K562 (cell line): ENCODE data around the gene TCF19. TPM values are rescaled to one million over a fixed set of nuclear protein-coding genes. Genes with fewer than 3 reads are reported as not detected.
A peak's percentile ranks its signal among the peaks of the same experiment; 100 is the strongest.

Experiments
- ELF2 ChIP-seq: fragments of 250-450 bp; sonication (Bioruptor Pico); IDR thresholded peaks from 2 replicates; pipeline ENCODE4 v1.5.0; 2021; ENCODE audit warnings: mild to moderate bottlenecking
- FOXA3 ChIP-seq, 2 experiments: fragments of 450-650 bp in 1 of 2; sonication (generic) in 1 of 2; formaldehyde crosslinking; IDR thresholded peaks in 1 of 2; conservative IDR thresholded peaks in 1 of 2; 2 replicates each; pipeline versions ENCODE4 v1.4.0 to v1.8.0; 2020 to 2022; ENCODE audit warnings: mild to moderate bottlenecking in 2 of 2, missing genetic modification reagents in 1 of 2
- KLF1 ChIP-seq: fragments of 450-650 bp; IDR thresholded peaks from 2 replicates; pipeline ENCODE4 v1.6.1; 2016; ENCODE audit warnings: missing genetic modification characterization, missing compliant biosample characterization
- MYNN ChIP-seq, 2 experiments: sonication (generic); formaldehyde crosslinking in 1 of 2; IDR thresholded peaks; 2 replicates each; pipeline versions ENCODE4 v1.5.0 to v1.6.1; 2016 to 2020; ENCODE audit warnings: antibody characterized with exemption in 1 of 2, missing genetic modification reagents in 1 of 2
- NBN ChIP-seq: fragments of 450-650 bp; IDR thresholded peaks from 2 replicates; pipeline ENCODE4 v1.6.1; 2016; ENCODE audit warnings: low read depth, mild to moderate bottlenecking
- NR4A1 ChIP-seq, 2 experiments: fragments of 250-450 bp in 1 of 2; fragments of 450-650 bp in 1 of 2; sonication (Bioruptor Pico) in 1 of 2; IDR thresholded peaks; 2 replicates each; pipeline versions ENCODE4 v1.4.0 to v1.6.1; 2016 to 2020; ENCODE audit warnings: mild to moderate bottlenecking in 2 of 2, missing compliant biosample characterization in 1 of 2, missing genetic modification characterization in 1 of 2, moderate library complexity in 1 of 2
- PYGO2 ChIP-seq: fragments of 450-650 bp; IDR thresholded peaks from 2 replicates; pipeline ENCODE4 v1.6.1; 2016; ENCODE audit warnings: mild to moderate bottlenecking, missing genetic modification characterization, moderate library complexity, missing compliant biosample characterization
- SIN3A ChIP-seq, 2 experiments: fragments of 150-350 bp in 1 of 2; IDR thresholded peaks; 2 replicates each; pipeline ENCODE4 v1.6.1; 2011 to 2016; ENCODE audit warnings: borderline replicate concordance in 2 of 2, low read depth in 2 of 2, low read length in 2 of 2, mild to moderate bottlenecking in 2 of 2, moderate library complexity in 2 of 2; ENCODE audit not compliant: control insufficient read depth in 1 of 2
- SNIP1 ChIP-seq: fragments of 450-650 bp; IDR thresholded peaks from 2 replicates; pipeline ENCODE4 v1.7.1; 2017; ENCODE audit warnings: low read depth, mild to moderate bottlenecking
- ZKSCAN3 ChIP-seq: fragments of 250-450 bp; sonication (Bioruptor Pico); IDR thresholded peaks from 2 replicates; pipeline ENCODE4 v1.4.0; 2020
- ZNF184 ChIP-seq: sonication (generic); formaldehyde crosslinking; IDR thresholded peaks from 2 replicates; pipeline ENCODE4 v1.5.0; 2020; ENCODE audit warnings: missing genetic modification reagents
- polyA plus RNA-seq, 8 experiments: library from polyadenylated mRNA; depleted of rRNA in 4 of 8; stranded (reverse) in 5 of 8; unstranded in 3 of 8; fragments of >200 nt; fragmentation: Nextera tagmentation in 2 of 8; fragmentation: Illumina TruSeq in 1 of 8; extraction: Ambion mirVana in 2 of 8; extraction: Trizol in 1 of 8; gene quantifications; 2 replicates each; pipeline versions ENCODE4 v1.2.1 to v1.2.3, GENCODE V29; 2011 to 2014; ENCODE audit warnings: inconsistent platforms in 1 of 8, missing spikeins in 1 of 8
- total RNA-seq, 7 experiments: library from RNA; depleted of rRNA in 6 of 7; stranded (reverse); fragments of >200 nt in 6 of 7; fragmentation: Illumina TruSeq in 2 of 7; extraction: Trizol in 2 of 7; gene quantifications; 2 replicates each; pipeline versions ENCODE4 v1.2.1 to v1.2.3, GENCODE V29; 2011 to 2021; ENCODE audit warnings: low replicate concordance in 1 of 7
- TF ChIP-seq, protein P1 (sequence below): fragments of 200-600 bp; sonication (generic); IDR thresholded peaks from one replicate; pipeline ENCODE4 v1.6.1; 2012; ENCODE audit warnings: mild to moderate bottlenecking, low read depth, low read length, inconsistent platforms
- TF ChIP-seq, protein P2 (sequence below): sonication (generic); formaldehyde crosslinking; IDR thresholded peaks from 2 replicates; pipeline ENCODE4 v1.5.0; 2020; ENCODE audit warnings: missing genetic modification reagents

TCF19 gene
- total and polyA plus RNA-seq, 9 of the 15 experiments (the other 6 are each of a cell fraction or from before 2014, with no cell fraction given): 4.2 to 42.5 (median 25.7) TPM

DNA sequence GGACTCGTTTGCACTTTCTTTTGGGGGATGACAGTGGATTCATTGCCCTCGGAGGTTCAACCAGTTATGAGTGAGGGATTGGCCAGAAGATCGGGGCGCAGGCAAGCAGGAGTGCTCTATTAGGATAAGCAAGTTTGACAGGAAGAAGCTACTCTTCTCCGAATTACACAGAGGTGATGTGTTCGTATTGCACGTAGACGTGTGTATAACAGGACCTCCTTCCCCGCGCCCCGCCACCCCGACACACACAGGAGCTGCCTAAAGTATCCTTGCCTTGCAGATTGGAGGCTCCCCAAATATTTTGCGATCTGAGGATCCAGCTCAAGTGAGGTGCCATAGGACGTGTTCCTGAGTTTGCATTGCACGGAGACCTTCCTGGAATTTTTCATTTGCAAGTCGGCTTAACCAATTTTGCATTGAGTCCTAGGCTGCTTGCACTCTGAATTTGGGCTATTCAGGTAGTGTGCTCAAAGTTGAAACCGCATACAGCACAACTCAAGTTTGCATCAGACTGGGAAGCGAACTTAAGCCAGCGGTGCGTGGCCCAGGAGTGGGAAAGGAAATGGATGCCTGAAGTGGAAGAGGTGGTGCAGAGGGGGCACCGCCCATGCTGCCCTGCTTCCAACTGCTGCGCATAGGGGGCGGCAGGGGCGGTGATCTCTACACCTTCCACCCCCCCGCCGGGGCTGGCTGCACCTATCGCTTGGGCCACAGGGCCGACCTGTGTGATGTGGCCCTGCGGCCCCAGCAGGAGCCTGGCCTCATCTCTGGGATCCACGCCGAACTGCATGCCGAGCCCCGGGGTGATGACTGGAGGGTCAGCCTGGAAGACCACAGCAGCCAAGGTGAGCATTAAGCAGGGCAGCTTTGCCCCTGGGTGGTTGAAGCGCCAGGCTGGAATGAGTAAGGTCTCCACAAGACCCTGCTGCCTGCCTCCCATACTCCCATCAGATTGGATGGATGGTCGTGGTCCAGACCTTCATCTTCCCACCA lies 770 bp downstream of the TCF19 start (continued):
- TF ChIP-seq, protein P1, sequence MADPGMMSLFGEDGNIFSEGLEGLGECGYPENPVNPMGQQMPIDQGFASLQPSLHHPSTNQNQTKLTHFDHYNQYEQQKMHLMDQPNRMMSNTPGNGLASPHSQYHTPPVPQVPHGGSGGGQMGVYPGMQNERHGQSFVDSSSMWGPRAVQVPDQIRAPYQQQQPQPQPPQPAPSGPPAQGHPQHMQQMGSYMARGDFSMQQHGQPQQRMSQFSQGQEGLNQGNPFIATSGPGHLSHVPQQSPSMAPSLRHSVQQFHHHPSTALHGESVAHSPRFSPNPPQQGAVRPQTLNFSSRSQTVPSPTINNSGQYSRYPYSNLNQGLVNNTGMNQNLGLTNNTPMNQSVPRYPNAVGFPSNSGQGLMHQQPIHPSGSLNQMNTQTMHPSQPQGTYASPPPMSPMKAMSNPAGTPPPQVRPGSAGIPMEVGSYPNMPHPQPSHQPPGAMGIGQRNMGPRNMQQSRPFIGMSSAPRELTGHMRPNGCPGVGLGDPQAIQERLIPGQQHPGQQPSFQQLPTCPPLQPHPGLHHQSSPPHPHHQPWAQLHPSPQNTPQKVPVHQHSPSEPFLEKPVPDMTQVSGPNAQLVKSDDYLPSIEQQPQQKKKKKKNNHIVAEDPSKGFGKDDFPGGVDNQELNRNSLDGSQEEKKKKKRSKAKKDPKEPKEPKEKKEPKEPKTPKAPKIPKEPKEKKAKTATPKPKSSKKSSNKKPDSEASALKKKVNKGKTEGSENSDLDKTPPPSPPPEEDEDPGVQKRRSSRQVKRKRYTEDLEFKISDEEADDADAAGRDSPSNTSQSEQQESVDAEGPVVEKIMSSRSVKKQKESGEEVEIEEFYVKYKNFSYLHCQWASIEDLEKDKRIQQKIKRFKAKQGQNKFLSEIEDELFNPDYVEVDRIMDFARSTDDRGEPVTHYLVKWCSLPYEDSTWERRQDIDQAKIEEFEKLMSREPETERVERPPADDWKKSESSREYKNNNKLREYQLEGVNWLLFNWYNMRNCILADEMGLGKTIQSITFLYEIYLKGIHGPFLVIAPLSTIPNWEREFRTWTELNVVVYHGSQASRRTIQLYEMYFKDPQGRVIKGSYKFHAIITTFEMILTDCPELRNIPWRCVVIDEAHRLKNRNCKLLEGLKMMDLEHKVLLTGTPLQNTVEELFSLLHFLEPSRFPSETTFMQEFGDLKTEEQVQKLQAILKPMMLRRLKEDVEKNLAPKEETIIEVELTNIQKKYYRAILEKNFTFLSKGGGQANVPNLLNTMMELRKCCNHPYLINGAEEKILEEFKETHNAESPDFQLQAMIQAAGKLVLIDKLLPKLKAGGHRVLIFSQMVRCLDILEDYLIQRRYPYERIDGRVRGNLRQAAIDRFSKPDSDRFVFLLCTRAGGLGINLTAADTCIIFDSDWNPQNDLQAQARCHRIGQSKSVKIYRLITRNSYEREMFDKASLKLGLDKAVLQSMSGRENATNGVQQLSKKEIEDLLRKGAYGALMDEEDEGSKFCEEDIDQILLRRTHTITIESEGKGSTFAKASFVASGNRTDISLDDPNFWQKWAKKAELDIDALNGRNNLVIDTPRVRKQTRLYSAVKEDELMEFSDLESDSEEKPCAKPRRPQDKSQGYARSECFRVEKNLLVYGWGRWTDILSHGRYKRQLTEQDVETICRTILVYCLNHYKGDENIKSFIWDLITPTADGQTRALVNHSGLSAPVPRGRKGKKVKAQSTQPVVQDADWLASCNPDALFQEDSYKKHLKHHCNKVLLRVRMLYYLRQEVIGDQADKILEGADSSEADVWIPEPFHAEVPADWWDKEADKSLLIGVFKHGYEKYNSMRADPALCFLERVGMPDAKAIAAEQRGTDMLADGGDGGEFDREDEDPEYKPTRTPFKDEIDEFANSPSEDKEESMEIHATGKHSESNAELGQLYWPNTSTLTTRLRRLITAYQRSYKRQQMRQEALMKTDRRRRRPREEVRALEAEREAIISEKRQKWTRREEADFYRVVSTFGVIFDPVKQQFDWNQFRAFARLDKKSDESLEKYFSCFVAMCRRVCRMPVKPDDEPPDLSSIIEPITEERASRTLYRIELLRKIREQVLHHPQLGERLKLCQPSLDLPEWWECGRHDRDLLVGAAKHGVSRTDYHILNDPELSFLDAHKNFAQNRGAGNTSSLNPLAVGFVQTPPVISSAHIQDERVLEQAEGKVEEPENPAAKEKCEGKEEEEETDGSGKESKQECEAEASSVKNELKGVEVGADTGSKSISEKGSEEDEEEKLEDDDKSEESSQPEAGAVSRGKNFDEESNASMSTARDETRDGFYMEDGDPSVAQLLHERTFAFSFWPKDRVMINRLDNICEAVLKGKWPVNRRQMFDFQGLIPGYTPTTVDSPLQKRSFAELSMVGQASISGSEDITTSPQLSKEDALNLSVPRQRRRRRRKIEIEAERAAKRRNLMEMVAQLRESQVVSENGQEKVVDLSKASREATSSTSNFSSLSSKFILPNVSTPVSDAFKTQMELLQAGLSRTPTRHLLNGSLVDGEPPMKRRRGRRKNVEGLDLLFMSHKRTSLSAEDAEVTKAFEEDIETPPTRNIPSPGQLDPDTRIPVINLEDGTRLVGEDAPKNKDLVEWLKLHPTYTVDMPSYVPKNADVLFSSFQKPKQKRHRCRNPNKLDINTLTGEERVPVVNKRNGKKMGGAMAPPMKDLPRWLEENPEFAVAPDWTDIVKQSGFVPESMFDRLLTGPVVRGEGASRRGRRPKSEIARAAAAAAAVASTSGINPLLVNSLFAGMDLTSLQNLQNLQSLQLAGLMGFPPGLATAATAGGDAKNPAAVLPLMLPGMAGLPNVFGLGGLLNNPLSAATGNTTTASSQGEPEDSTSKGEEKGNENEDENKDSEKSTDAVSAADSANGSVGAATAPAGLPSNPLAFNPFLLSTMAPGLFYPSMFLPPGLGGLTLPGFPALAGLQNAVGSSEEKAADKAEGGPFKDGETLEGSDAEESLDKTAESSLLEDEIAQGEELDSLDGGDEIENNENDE: no peak
- TF ChIP-seq SIN3A (IDR thresholded peaks at IDR 0.05; ENCODE audit: borderline replicate concordance in 2 of 2, control insufficient read depth in 1 of 2, low read depth in 2 of 2, low read length in 2 of 2): 0 out of 4 replicates have a peak, but pooled peaks of 1 of the 2 experiments have one; percentile 17
- no peak for TF ChIP-seq PYGO2 (tag)
- TF ChIP-seq SNIP1: no peak
- TF ChIP-seq NR4A1 (CRISPR knock-in tag; IDR thresholded peaks at IDR 0.05): no peak
- TF ChIP-seq NR4A1 (tag; IDR thresholded peaks at IDR 0.05): no peak
- no peak for TF ChIP-seq ELF2 (CRISPR knock-in tag)
- no peak for TF ChIP-seq NBN
- TF ChIP-seq ZNF184 (CRISPR knock-in tag): no peak
- no peak for TF ChIP-seq FOXA3 (CRISPR knock-in tag; conservative IDR thresholded peaks at IDR 0.05 in 1 of 2, IDR thresholded peaks at IDR 0.05 in 1 of 2)
- TF ChIP-seq KLF1: no peak
- peak; percentile 42; the same call in 1 of the 2 replicates for TF ChIP-seq MYNN (IDR thresholded peaks at IDR 0.05)
- no peak for TF ChIP-seq MYNN (CRISPR knock-in tag; IDR thresholded peaks at IDR 0.05)
- no peak for TF ChIP-seq ZKSCAN3 (CRISPR knock-in tag)
- TF ChIP-seq, protein P2, sequence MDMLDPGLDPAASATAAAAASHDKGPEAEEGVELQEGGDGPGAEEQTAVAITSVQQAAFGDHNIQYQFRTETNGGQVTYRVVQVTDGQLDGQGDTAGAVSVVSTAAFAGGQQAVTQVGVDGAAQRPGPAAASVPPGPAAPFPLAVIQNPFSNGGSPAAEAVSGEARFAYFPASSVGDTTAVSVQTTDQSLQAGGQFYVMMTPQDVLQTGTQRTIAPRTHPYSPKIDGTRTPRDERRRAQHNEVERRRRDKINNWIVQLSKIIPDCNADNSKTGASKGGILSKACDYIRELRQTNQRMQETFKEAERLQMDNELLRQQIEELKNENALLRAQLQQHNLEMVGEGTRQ (CRISPR knock-in tag): no peak
